ENCODE measurements around the gene SH3BP5. TPM values are rescaled to one million over a fixed set of nuclear protein-coding genes. Genes with fewer than 3 reads are reported as not detected.

The SH3BP5 gene
- total RNA-seq, 1 donor from 2014 or later, result 9.3 TPM

DNA sequence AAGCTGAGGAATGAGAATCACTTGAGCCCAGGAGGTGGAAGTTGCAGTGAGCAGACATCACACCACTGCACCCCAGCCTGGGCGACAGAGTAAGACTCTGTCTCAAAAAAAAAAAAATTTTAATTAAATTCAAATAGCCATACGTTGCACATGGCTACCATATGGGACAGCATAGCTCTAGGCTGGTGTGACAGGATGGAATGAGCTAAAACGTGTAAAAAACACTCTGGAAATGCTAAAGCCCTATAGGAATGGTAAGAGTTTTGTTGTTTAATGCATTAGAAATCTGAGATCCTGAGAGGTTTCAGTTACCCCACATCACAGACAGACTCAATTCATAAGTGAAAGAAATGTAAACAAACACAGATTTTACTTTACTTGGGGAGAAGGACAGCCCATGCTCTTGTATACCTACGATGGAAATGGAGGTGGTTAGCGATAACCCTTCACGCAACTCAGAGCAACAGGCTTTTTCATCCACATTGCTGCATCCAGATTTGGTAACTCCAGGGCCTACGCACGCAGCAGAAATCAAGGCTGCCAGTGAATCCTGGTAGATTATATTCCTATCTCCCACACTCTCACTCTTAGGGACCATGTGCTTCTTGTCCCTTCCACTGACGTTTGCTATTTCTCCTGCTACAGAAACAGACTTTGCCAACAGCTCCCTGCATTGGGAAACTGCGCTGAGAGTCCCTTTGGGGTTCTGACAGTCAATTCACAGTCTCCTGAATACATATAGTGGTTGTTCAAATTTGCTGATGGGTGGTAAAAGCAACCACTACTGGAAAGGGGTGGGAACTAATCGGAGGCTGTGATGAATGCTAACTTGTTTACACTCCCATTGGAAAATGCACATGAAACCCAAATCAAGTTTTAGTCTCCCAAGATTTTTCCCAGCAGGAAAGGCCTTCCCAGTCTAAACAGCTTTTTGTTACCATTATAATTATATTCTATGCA lies 3.1 kb downstream of the SH3BP5 start:
- TF ChIP-seq, protein P1, sequence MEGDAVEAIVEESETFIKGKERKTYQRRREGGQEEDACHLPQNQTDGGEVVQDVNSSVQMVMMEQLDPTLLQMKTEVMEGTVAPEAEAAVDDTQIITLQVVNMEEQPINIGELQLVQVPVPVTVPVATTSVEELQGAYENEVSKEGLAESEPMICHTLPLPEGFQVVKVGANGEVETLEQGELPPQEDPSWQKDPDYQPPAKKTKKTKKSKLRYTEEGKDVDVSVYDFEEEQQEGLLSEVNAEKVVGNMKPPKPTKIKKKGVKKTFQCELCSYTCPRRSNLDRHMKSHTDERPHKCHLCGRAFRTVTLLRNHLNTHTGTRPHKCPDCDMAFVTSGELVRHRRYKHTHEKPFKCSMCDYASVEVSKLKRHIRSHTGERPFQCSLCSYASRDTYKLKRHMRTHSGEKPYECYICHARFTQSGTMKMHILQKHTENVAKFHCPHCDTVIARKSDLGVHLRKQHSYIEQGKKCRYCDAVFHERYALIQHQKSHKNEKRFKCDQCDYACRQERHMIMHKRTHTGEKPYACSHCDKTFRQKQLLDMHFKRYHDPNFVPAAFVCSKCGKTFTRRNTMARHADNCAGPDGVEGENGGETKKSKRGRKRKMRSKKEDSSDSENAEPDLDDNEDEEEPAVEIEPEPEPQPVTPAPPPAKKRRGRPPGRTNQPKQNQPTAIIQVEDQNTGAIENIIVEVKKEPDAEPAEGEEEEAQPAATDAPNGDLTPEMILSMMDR (IDR thresholded peaks at IDR 0.05; ENCODE audit: insufficient read depth, low read length, poor library complexity, severe bottlenecking), result no peak
- DNase-seq (ENCODE audit: low read depth), result no peak
- H3K4me3 ChIP-seq (ENCODE audit: low read depth, low read length), result no peak overlapping the region
- no peaks in the 10 kb centered on the region for H3K36me3 ChIP-seq (ENCODE audit: control insufficient read depth, insufficient read depth, low read length)
- no peaks in the 10 kb centered on the region for H3K27me3 ChIP-seq (ENCODE audit: control insufficient read depth, insufficient read depth, low read length)

DNA sequence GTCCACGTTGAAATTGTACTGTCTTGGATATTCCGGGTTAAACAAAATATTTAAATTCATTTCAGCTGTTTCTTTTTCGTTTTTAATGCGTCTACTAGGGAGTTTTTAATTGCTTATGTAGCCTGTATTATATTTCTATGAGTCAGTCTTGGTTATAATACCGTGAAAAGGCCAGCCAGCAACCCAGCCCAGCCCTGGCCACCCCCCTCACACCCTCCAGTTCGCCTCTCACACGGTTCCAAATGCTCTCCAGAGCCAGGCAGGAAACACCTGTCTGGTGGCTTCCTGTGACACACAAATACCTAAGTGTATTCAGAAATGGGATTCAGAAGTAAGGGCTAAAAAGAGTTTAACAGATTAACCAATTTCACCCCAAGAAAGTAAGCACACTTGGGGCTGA lies 4.4 kb downstream of the SH3BP5 start:
- no peak overlapping the region for H3K4me3 ChIP-seq (ENCODE audit: low read depth, low read length)
- no peaks in the 10 kb centered on the region for H3K27me3 ChIP-seq (ENCODE audit: control insufficient read depth, insufficient read depth, low read length)
- TF ChIP-seq, protein P1 (IDR thresholded peaks at IDR 0.05; ENCODE audit: insufficient read depth, low read length, poor library complexity, severe bottlenecking), result no peak
- no peak for DNase-seq (ENCODE audit: low read depth)
- H3K36me3 ChIP-seq (ENCODE audit: control insufficient read depth, insufficient read depth, low read length), result no peaks in the 10 kb centered on the region

DNA sequence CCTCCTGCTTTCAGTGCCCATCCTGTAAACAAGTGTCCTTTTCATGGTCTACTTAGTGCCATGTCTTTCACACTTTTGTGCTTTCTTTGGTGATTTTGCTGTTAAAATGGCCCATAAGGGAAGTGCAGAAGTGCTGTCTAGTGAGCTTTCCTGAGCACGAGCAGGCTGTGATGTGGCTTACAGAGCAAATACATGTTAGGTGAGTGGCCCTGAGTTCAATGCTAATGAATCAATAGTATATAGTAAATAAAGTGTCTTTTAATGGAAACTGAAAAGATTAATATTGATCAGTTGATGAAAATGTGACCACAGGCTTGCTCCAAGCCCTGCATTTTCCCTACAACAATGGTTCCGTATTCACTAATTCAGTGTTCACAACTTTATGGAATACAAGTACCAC lies 5.7 kb downstream of the SH3BP5 start:
- TF ChIP-seq, protein P1 (IDR thresholded peaks at IDR 0.05; ENCODE audit: insufficient read depth, low read length, poor library complexity, severe bottlenecking), result no peak
- DNase-seq (ENCODE audit: low read depth), result no peak
- Histone ChIP-seq H3K4me3 (ENCODE audit: low read depth, low read length) (no peak overlapping the region), H3K27me3 (ENCODE audit: control insufficient read depth, insufficient read depth, low read length) (no peaks in the 10 kb centered on the region), H3K36me3 (ENCODE audit: control insufficient read depth, insufficient read depth, low read length) (no peaks in the 10 kb centered on the region)

DNA sequence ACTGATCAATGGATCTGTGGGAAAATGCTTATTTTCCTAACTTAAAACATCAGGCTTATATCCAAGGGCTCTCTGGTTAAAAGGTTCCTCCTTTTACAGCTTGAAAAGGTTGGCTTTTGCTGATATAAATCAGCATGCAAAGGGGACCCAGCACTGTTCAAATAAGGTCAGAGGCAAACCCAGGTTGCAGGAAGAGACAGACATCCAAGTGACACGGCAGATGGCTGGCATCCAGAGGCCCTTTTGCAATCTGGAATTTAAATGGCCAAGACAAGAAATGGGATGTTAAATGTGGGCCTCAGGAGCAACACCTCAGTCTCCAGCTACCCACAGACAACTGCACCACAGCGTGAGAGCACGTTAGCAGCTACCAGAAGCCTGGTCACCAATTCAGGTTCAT lies 6.3 kb downstream of the SH3BP5 start:
- H3K4me3 ChIP-seq (ENCODE audit: low read depth, low read length), result no peak overlapping the region
- no peaks in the 10 kb centered on the region for H3K27me3 ChIP-seq (ENCODE audit: control insufficient read depth, insufficient read depth, low read length)
- no peaks in the 10 kb centered on the region for H3K36me3 ChIP-seq (ENCODE audit: control insufficient read depth, insufficient read depth, low read length)
- TF ChIP-seq, protein P1 (IDR thresholded peaks at IDR 0.05; ENCODE audit: insufficient read depth, low read length, poor library complexity, severe bottlenecking), result no peak
- DNase-seq (ENCODE audit: low read depth), result no peak

DNA sequence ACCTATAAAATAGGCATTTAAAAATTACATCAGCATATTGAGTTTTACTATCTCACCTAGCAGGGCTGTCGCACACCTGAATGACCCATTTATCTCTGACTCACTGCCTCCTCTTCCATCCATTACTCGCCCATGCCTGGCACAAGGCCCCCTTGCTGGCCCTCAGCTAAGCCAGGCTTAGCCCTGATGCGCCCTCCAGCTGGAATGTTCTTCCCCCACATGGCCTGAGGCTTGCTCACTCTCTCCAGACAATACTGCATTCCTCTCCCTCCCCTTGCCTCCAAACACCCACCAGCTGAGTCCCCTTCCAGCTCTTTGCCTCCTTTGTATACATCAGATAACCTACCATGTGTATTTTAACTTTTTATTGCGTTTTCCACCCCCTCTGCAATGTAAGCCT lies 7.2 kb downstream of the SH3BP5 start:
- Histone ChIP-seq H3K4me3 (ENCODE audit: low read depth, low read length) (no peak overlapping the region), H3K27me3 (ENCODE audit: control insufficient read depth, insufficient read depth, low read length) (no peaks in the 10 kb centered on the region), H3K36me3 (ENCODE audit: control insufficient read depth, insufficient read depth, low read length) (no peaks in the 10 kb centered on the region)
- DNase-seq (ENCODE audit: low read depth), result no peak
- TF ChIP-seq, protein P1 (IDR thresholded peaks at IDR 0.05; ENCODE audit: insufficient read depth, low read length, poor library complexity, severe bottlenecking), result no peak
